HCT116 (cell line): ENCODE measurements around the gene SLC25A22. TPM values are rescaled to one million over a fixed set of nuclear protein-coding genes. Genes with fewer than 3 reads are reported as not detected.

ENCODE experiments used
- ATAC-seq: fragments of 200-7000 bp; cut with Tn5 transposase; 2 replicates; pipeline ENCODE4 v1.9.1; 2020; ENCODE audit warnings: mild to moderate bottlenecking, moderate library complexity
- BruUV-seq: library from RNA; stranded (reverse); fragments of 400-500 nt; replicated peaks from 2 replicates; lab custom pipeline; 2021; lab: Mats Ljungman, UMichigan
- CTCF ChIA-PET: fragments of 300-600 bp; sonication (Branson Sonifier 250); formaldehyde crosslinking; loops from one replicate; lab custom pipeline; 2021; ENCODE audit warnings: antibody characterized with exemption; lab: Charles Lee
- POLR2A ChIA-PET: fragments of 300-600, 350-600 bp; sonication (Branson Sonifier 250); formaldehyde crosslinking; loops from one replicate; lab custom pipeline; 2021; ENCODE audit warnings: antibody characterized with exemption; lab: Charles Lee
- RAD21 ChIA-PET, 2 experiments: fragments of 300-600 bp; sonication (Branson Sonifier 250); formaldehyde crosslinking; loops; one replicate each; lab custom pipeline; 2023; ENCODE audit warnings: low total read pairs in 2 of 2; ENCODE audit not compliant: uncharacterized antibody in 2 of 2, unreplicated experiment in 2 of 2, low non-redundant PET in 1 of 2; lab: Charles Lee
- DNase-seq: peaks from one replicate; pipeline ENCODE4 v3.0.0-alpha.2; 2010; ENCODE audit warnings: low read depth, low spot score
- H2AFZ ChIP-seq: fragments of 200-600 bp; shearing (Covaris generic), sonication (generic); 2 replicates; pipeline ENCODE4 v1.6.1; 2017; ENCODE audit warnings: low read depth, mixed run types, mixed read lengths, antibody characterized with exemption, low read length; ENCODE audit not compliant: poor library complexity, severe bottlenecking
- H3K27ac ChIP-seq: 2 replicates; pipeline ENCODE4 v1.5.1; 2012; ENCODE audit warnings: low read depth, low read length
- H3K27me3 ChIP-seq: fragments of 200-600 bp; sonication (generic); 2 replicates; pipeline ENCODE4 v1.6.1; 2016; ENCODE audit warnings: mixed run types, low read length, mixed read lengths; ENCODE audit not compliant: insufficient read depth
- H3K36me3 ChIP-seq, 2 experiments: fragments of 200-500 bp in 1 of 2; fragments of 200-600 bp in 1 of 2; sonication (Bioruptor generic) in 1 of 2; sonication (generic) in 1 of 2; 2 replicates each; pipeline versions ENCODE4 v1.5.1 to v1.6.1; 2014 to 2016; ENCODE audit warnings: low read length in 2 of 2, inconsistent platforms in 1 of 2, mixed read lengths in 1 of 2, mixed run types in 1 of 2; ENCODE audit not compliant: insufficient read depth in 2 of 2, control insufficient read depth in 1 of 2
- H3K4me1 ChIP-seq, 2 experiments: fragments of 200-600 bp in 1 of 2; sonication (generic) in 1 of 2; 2 replicates each; pipeline versions ENCODE4 v1.5.1 to v1.6.1; 2012 to 2017; ENCODE audit warnings: low read length in 2 of 2, inconsistent platforms in 1 of 2, mild to moderate bottlenecking in 1 of 2, mixed read lengths in 1 of 2, mixed run types in 1 of 2, moderate library complexity in 1 of 2; ENCODE audit not compliant: insufficient read depth in 2 of 2, control insufficient read depth in 1 of 2
- H3K4me2 ChIP-seq: fragments of 200-600 bp; sonication (generic); 2 replicates; pipeline ENCODE4 v1.6.1; 2017; ENCODE audit warnings: mixed run types, low read length, mixed read lengths
- H3K4me3 ChIP-seq, 2 experiments: fragments of 200-600 bp in 1 of 2; sonication (generic) in 1 of 2; replicated peaks in 1 of 2; 2 replicates each; pipeline ENCODE4 v1.5.1; 2011 to 2016; ENCODE audit warnings: low read length in 2 of 2, control low read depth in 1 of 2, low read depth in 1 of 2, mild to moderate bottlenecking in 1 of 2, mixed read lengths in 1 of 2, mixed run types in 1 of 2
- H3K79me2 ChIP-seq: fragments of 200-600 bp; sonication (generic); 2 replicates; pipeline ENCODE4 v1.6.1; 2017; ENCODE audit warnings: mild to moderate bottlenecking, mixed run types, low read length, moderate library complexity, mixed read lengths; ENCODE audit not compliant: insufficient read depth
- H3K9ac ChIP-seq: fragments of 200-600 bp; sonication (generic); 2 replicates; pipeline ENCODE4 v1.6.1; 2016; ENCODE audit warnings: low read length, mixed read lengths
- H3K9me2 ChIP-seq: fragments of 200-600 bp; sonication (generic), shearing (Covaris generic); 2 replicates; pipeline ENCODE4 v1.6.1; 2017; ENCODE audit warnings: mixed run types, mild to moderate bottlenecking, moderate library complexity; ENCODE audit not compliant: insufficient read depth
- H3K9me3 ChIP-seq, 2 experiments: fragments of 200-500 bp in 1 of 2; fragments of 200-600 bp in 1 of 2; sonication (Bioruptor generic) in 1 of 2; sonication (generic) in 1 of 2; 2 replicates each; pipeline ENCODE4 v1.6.1; 2014 to 2017; ENCODE audit warnings: low read length in 2 of 2, mixed read lengths in 2 of 2, inconsistent platforms in 1 of 2, low read depth in 1 of 2, mild to moderate bottlenecking in 1 of 2, mixed run types in 1 of 2, moderate library complexity in 1 of 2; ENCODE audit not compliant: control insufficient read depth in 1 of 2, insufficient read depth in 1 of 2
- H4K20me1 ChIP-seq: fragments of 200-600 bp; sonication (generic), shearing (Covaris generic); 2 replicates; pipeline ENCODE4 v1.6.1; 2017; ENCODE audit warnings: mixed run types, mild to moderate bottlenecking, moderate library complexity; ENCODE audit not compliant: insufficient read depth
- CEBPB ChIP-seq: IDR thresholded peaks from 2 replicates; pipeline ENCODE4 v1.6.1; 2012; ENCODE audit warnings: low read depth
- EGR1 ChIP-seq: IDR thresholded peaks from 2 replicates; pipeline ENCODE4 v1.6.1; 2012; ENCODE audit warnings: low read depth
- ELF1 ChIP-seq: IDR thresholded peaks from 2 replicates; pipeline ENCODE4 v1.6.1; 2012; ENCODE audit warnings: low read depth, borderline replicate concordance
- JUND ChIP-seq: IDR thresholded peaks from 2 replicates; pipeline ENCODE4 v1.6.1; 2012
- MAX ChIP-seq: IDR thresholded peaks from 2 replicates; pipeline ENCODE4 v1.6.1; 2012
- POLR2A ChIP-seq: IDR thresholded peaks from 2 replicates; pipeline ENCODE4 v1.7.0; 2011; ENCODE audit warnings: borderline replicate concordance; ENCODE audit not compliant: insufficient read depth, insufficient read length; ENCODE audit errors: extremely low read depth
- POLR2AphosphoS5 ChIP-seq: IDR thresholded peaks from 2 replicates; pipeline ENCODE4 v1.6.1; 2011; ENCODE audit warnings: mild to moderate bottlenecking, low read depth, low read length, moderate library complexity
- RAD21 ChIP-seq: IDR thresholded peaks from 2 replicates; pipeline ENCODE4 v1.6.1; 2012; ENCODE audit warnings: low read depth, mild to moderate bottlenecking
- SIN3A ChIP-seq: IDR thresholded peaks from 2 replicates; pipeline ENCODE4 v1.6.1; 2012; ENCODE audit warnings: low read depth
- SP1 ChIP-seq: IDR thresholded peaks from 2 replicates; pipeline ENCODE4 v1.6.1; 2012; ENCODE audit warnings: low read depth
- intact Hi-C: fragments of 100-400 bp; cut with micrococcal nuclease; formaldehyde crosslinking; loops from 2 replicates; pipeline ENCODE4 v1.10.0; 2022
- total RNA-seq: library from RNA; stranded (reverse); gene quantifications from one replicate; pipeline ENCODE4 v1.2.1, GENCODE V29; 2021; ENCODE audit not compliant: unreplicated experiment
- TF ChIP-seq, protein P1 (sequence below), 3 experiments: fragments of 200-600 bp in 1 of 3; sonication (generic) in 1 of 3; IDR thresholded peaks in 2 of 3; conservative IDR thresholded peaks in 1 of 3; 2 replicates each; pipeline ENCODE4 v1.5.1; 2012 to 2017; ENCODE audit warnings: low read depth in 2 of 3, low read length in 2 of 3, antibody characterized with exemption in 1 of 3, borderline replicate concordance in 1 of 3, control low read depth in 1 of 3, mild to moderate bottlenecking in 1 of 3, mixed read lengths in 1 of 3, mixed run types in 1 of 3, moderate library complexity in 1 of 3; ENCODE audit not compliant: insufficient read depth in 1 of 3

SLC25A22 gene
- total RNA-seq, 1 experiment from 2014 or later = 62.0 TPM

- Histone ChIP-seq H3K27ac (peak overlapping the region; percentile 93), H3K9ac (peak overlapping the region; percentile 82)
- intact Hi-C loops = no loop called here
Observed at GRCh38 chr11:763073-763463, 35.0 kb downstream of the SLC25A22 start.

GRCh38 chr11:762421-763072 lies 35.5 kb downstream of the SLC25A22 start:
- no peaks in the 10 kb centered on the region for H3K27me3 ChIP-seq
- peak; percentile 72 for DNase-seq
- peak overlapping the region; percentile 82 for H3K9ac ChIP-seq
- H3K4me2 ChIP-seq = peak overlapping the region; percentile 94
- TF ChIP-seq CEBPB (no peak; the same call in 1 of the 2 replicates), POLR2A (no peak), RAD21 (peak; percentile 70), JUND (peak; percentile 48; the same call in 1 of the 2 replicates), EGR1 (peak; percentile 49; the same call in 1 of the 2 replicates), SIN3A (peak; percentile 52; the same call in 1 of the 2 replicates), SP1 (no peak; the same call in 1 of the 2 replicates), POLR2AphosphoS5 (peak; percentile 37; the same call in 1 of the 2 replicates), MAX (peak; percentile 89)
- TF ChIP-seq, protein P1, sequence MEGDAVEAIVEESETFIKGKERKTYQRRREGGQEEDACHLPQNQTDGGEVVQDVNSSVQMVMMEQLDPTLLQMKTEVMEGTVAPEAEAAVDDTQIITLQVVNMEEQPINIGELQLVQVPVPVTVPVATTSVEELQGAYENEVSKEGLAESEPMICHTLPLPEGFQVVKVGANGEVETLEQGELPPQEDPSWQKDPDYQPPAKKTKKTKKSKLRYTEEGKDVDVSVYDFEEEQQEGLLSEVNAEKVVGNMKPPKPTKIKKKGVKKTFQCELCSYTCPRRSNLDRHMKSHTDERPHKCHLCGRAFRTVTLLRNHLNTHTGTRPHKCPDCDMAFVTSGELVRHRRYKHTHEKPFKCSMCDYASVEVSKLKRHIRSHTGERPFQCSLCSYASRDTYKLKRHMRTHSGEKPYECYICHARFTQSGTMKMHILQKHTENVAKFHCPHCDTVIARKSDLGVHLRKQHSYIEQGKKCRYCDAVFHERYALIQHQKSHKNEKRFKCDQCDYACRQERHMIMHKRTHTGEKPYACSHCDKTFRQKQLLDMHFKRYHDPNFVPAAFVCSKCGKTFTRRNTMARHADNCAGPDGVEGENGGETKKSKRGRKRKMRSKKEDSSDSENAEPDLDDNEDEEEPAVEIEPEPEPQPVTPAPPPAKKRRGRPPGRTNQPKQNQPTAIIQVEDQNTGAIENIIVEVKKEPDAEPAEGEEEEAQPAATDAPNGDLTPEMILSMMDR (IDR thresholded peaks at IDR 0.05 in 2 of 3, conservative IDR thresholded peaks at IDR 0.05 in 1 of 3; ENCODE audit: borderline replicate concordance in 1 of 3, insufficient read depth in 1 of 3, low read depth in 2 of 3, low read length in 2 of 3) = peak; percentile 61 to 90 (median 67)
- TF ChIP-seq, all 23 proteins: peak for 7
- Histone ChIP-seq H2AFZ (no peak overlapping the region), H3K4me3 (peak overlapping the region; percentile 12 to 50; a peak in 3 of 4 replicates), H3K36me3 (peaks cover 34 to 56% of the 10 kb centered on the region in 2 experiments), H3K27ac (peak overlapping the region; percentile 93), H3K9me3 (no peaks in the 10 kb centered on the region), H3K79me2 (peaks cover 11% of the 10 kb centered on the region; the same call in 1 of the 2 replicates), H3K4me1 (peaks cover 20 to 48% of the 10 kb centered on the region in 2 experiments), H4K20me1 (peaks cover 5% of the 10 kb centered on the region; the same call in 1 of the 2 replicates), H3K9me2 (no peaks in the 10 kb centered on the region)
- ChIA-PET RAD21 (no interaction called here), POLR2A (interaction anchor here (0.6 to 2.5 kb wide), 4 partner anchors 12 to 35 kb away, joined by 3 to 9 read pairs (median 4); no protein-coding TSS in a partner anchor), CTCF (interaction anchor here (1.1 to 1.9 kb wide), 6 partner anchors 12 to 205 kb away, joined by 3 to 10 read pairs (median 4); partner anchors contain the start of gene TALDO1)
- intact Hi-C loops = no loop called here
- no TSS peak for BruUV-seq
- peak; percentile 82 for ATAC-seq

More at GRCh38 chr11:763073-763463, 35.0 kb downstream of the SLC25A22 start:
- DNase-seq (no peak), ATAC-seq (peak; percentile 54)
- Histone ChIP-seq H2AFZ (no peak overlapping the region), H4K20me1 (peaks cover 5% of the 10 kb centered on the region; the same call in 1 of the 2 replicates), H3K79me2 (peaks cover 9% of the 10 kb centered on the region; the same call in 1 of the 2 replicates), H3K4me3 (peak overlapping the region in 1 of 2 experiments; percentile 50; a peak in 2 of 4 replicates), H3K36me3 (peaks cover 32 to 56% of the 10 kb centered on the region in 2 experiments), H3K9me2 (no peaks in the 10 kb centered on the region), H3K4me2 (peak overlapping the region; percentile 94), H3K27me3 (no peaks in the 10 kb centered on the region), H3K4me1 (peaks cover 20 to 48% of the 10 kb centered on the region in 2 experiments), H3K9me3 (no peaks in the 10 kb centered on the region)
- POLR2A ChIA-PET = interaction anchor here (0.6 to 2.5 kb wide), 6 partner anchors 12 to 1224 kb away, joined by 3 to 9 read pairs (median 5); partner anchors contain the start of gene PNPLA2
- TF ChIP-seq ELF1 (no peak), POLR2AphosphoS5 (peak; percentile 35)
- no TSS peak for BruUV-seq
- RAD21 ChIA-PET = interaction anchor here in 1 of 2 experiments (0.7 kb wide), 1 partner anchor 356 kb away, joined by 4 read pairs; no protein-coding TSS in a partner anchor
- CTCF ChIA-PET = interaction anchor here (0.8 to 1.9 kb wide), 6 partner anchors 12 to 66 kb away, joined by 3 to 10 read pairs (median 4); partner anchors contain the start of gene TALDO1
